Activated CD8-positive, alpha-beta T cell treated with anti-CD3 and anti-CD28 coated beads for 36 hours (primary cell): Measurements from ENCODE around the gene ADGRG1. TPM values are rescaled to one million over a fixed set of nuclear protein-coding genes. Genes with fewer than 3 reads are reported as not detected.

ENCODE experiments used
- ATAC-seq: fragments of 200-7000 bp; cut with Tn5 transposase; one replicate; pipeline ENCODE4 v1.10.0; 2021; ENCODE audit warnings: mild to moderate bottlenecking, moderate library complexity
- CTCF ChIA-PET: fragments of 350-600 bp; sonication (Branson Sonifier 250); formaldehyde crosslinking; loops from one replicate; lab custom pipeline; 2021; ENCODE audit warnings: antibody characterized with exemption; lab: Charles Lee
- POLR2A ChIA-PET: fragments of 350-600 bp; sonication (Branson Sonifier 250); formaldehyde crosslinking; loops from one replicate; lab custom pipeline; 2021; ENCODE audit warnings: antibody characterized with exemption; lab: Charles Lee
- DNase-seq: peaks from one replicate; pipeline ENCODE4 v3.0.0-alpha.2; 2020
- H3K27ac Mint-ChIP-seq: one replicate; pipeline ENCODE4 v1.8.0; 2021; ENCODE audit warnings: mild to moderate bottlenecking, mixed read lengths
- H3K27me3 Mint-ChIP-seq: one replicate; pipeline ENCODE4 v1.8.0; 2021; ENCODE audit warnings: mixed read lengths
- H3K36me3 Mint-ChIP-seq: one replicate; pipeline ENCODE4 v1.8.0; 2021; ENCODE audit warnings: low read depth, mixed read lengths
- H3K4me1 Mint-ChIP-seq: one replicate; pipeline ENCODE4 v1.8.0; 2021; ENCODE audit warnings: low read depth, mixed read lengths
- H3K4me3 Mint-ChIP-seq: one replicate; pipeline ENCODE4 v1.8.0; 2021; ENCODE audit warnings: mild to moderate bottlenecking, moderate library complexity, mixed read lengths
- H3K9me3 Mint-ChIP-seq: one replicate; pipeline ENCODE4 v1.8.0; 2021; ENCODE audit warnings: mixed read lengths
- CTCF ChIP-seq: fragments of 200-600 bp; IDR thresholded peaks from one replicate; pipeline ENCODE4 v1.8.0; 2022; ENCODE audit warnings: antibody characterized with exemption, mild to moderate bottlenecking
- intact Hi-C: fragments of 100-400 bp; cut with micrococcal nuclease; formaldehyde crosslinking; loops from one replicate; pipeline ENCODE4 v1.10.0; 2022
- total RNA-seq, 2 experiments: library from RNA; stranded (reverse); gene quantifications; one replicate each; pipeline ENCODE4 v1.2.3, GENCODE V29; 2021

ADGRG1 gene
- total RNA-seq, 2 experiments from 2014 or later: 4.9 to 8.5 TPM

DNA sequence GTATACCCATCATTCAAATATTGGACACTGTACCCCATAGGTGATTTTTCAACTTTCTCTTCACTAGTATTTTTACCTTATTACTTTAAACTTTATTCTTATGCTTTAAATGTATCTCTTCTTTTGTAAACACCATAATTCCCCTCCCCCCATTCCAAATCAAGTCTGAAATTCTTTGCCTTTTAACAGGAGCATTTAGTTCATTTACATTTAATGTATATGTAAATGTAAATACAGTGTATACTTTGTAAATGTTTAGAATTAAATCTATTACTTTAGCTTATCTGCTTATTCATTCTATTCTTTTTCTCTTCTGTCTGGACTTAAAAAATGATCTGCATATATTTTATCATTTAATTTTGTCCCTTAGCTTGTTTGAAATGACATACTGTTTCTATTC, 30.0 kb upstream of the ADGRG1 start:
- Mint-ChIP-seq H3K36me3 (peaks cover 35% of the 10 kb centered on the region), H3K4me1 (peaks cover 52% of the 10 kb centered on the region), H3K9me3 (peaks cover 23% of the 10 kb centered on the region), H3K27ac (no peak overlapping the region), H3K27me3 (no peaks in the 10 kb centered on the region), H3K4me3 (no peak overlapping the region)
- no peak for TF ChIP-seq CTCF
- ChIA-PET CTCF (interaction anchor here (0.9 to 8.7 kb wide), 4 partner anchors 11 to 50 kb away, joined by 3 to 127 read pairs (median 24); no protein-coding TSS in a partner anchor), POLR2A (no interaction called here)
- ATAC-seq (no peak), DNase-seq (no peak)
- intact Hi-C loops: no loop called here

DNA sequence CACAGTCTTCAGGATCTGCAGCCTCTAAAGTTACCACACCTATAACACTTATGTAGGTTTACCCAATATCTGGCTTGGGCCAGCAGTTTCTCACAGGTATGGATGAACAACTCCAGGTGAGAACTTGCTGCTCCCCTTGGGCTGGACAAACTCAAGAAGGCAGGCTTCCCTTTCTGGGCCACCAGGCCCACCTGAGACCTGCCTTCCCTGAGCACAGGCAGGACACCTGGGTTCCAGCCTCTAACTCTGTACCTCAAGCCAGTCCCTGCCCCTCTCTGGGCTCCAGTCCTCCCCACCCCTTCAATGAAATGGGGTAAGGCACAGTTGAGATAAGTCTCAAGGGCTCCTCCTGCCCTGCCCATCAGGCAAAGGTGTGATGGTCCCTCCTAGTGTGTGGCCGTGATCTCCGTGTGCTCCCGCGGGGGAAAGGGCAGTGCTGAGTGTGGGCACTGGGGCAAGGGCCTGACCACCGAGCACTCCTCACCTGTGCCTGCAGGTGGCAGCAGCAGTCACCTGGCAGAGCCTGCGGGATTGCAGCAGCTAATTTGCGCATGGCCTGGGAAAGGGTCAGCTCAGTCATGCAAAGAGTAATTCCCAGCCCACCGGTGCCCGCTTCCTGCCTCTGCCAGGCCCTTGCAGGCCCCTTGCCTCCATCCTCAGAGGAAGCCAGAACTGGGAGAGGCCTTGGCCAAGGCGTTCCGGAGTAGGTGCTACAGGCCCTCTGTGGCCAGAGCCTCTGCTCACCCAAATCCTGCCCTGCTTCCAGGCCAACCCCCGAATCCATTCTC, 28.2 kb upstream of the ADGRG1 start:
- DNase-seq (peak; percentile 61), ATAC-seq (peak; percentile 19)
- H3K27ac Mint-ChIP-seq: peak overlapping the region; percentile 71
- no peaks in the 10 kb centered on the region for H3K27me3 Mint-ChIP-seq
- ChIA-PET POLR2A (interaction anchor here (1.1 to 3.7 kb wide), 4 partner anchors 8 to 52 kb away, joined by 3 to 44 read pairs (median 23); no protein-coding TSS in a partner anchor), CTCF (interaction anchor here (0.6 to 8.7 kb wide), 12 partner anchors 9 to 48 kb away, joined by 3 to 127 read pairs (median 4); partner anchors contain the start of gene ADGRG1)
- H3K9me3 Mint-ChIP-seq: peaks cover 18% of the 10 kb centered on the region
- peaks cover 57% of the 10 kb centered on the region for H3K4me1 Mint-ChIP-seq
- peaks cover 27% of the 10 kb centered on the region for H3K36me3 Mint-ChIP-seq
- H3K4me3 Mint-ChIP-seq: no peak overlapping the region
- peak; percentile 81 for TF ChIP-seq CTCF
- intact Hi-C loops: loop anchor here (10.0 kb wide), 1 partner anchor 135 kb away; the partner anchor contains the start of gene KATNB1

- peaks cover 58% of the 10 kb centered on the region for H3K4me1 Mint-ChIP-seq
- DNase-seq: no peak
Measured at GRCh38 chr16:57600952-57601580, 27.4 kb upstream of the ADGRG1 start.

GRCh38 chr16:57601801-57602478, 26.5 kb upstream of the ADGRG1 start:
- Mint-ChIP-seq H3K9me3 (peaks cover 10% of the 10 kb centered on the region), H3K27ac (peak overlapping the region; percentile 97), H3K27me3 (no peaks in the 10 kb centered on the region), H3K4me3 (peak overlapping the region; percentile 46), H3K4me1 (peaks cover 58% of the 10 kb centered on the region), H3K36me3 (peaks cover 16% of the 10 kb centered on the region)
- no peak for TF ChIP-seq CTCF
- ChIA-PET POLR2A (interaction anchor here (0.8 to 3.7 kb wide), 13 partner anchors 8 to 155 kb away, joined by 3 to 44 read pairs (median 5); partner anchors contain the start of genes CIAPIN1 and COQ9), CTCF (interaction anchor here (0.6 to 8.7 kb wide), 16 partner anchors 8 to 134 kb away, joined by 3 to 127 read pairs (median 4); partner anchors contain the start of gene KATNB1)
- ATAC-seq (peak; percentile 87), DNase-seq (peak; percentile 90)
- intact Hi-C loops: loop anchor here (10.0 kb wide), 1 partner anchor 133 kb away; the partner anchor contains the start of gene KATNB1

More at GRCh38 chr16:57600952-57601580, 27.4 kb upstream of the ADGRG1 start:
- TF ChIP-seq CTCF: no peak
- ATAC-seq: no peak
- POLR2A ChIA-PET: interaction anchor here (1.1 to 3.7 kb wide), 9 partner anchors 9 to 64 kb away, joined by 3 to 44 read pairs (median 5); no protein-coding TSS in a partner anchor
- CTCF ChIA-PET: interaction anchor here (0.6 to 8.7 kb wide), 17 partner anchors 9 to 134 kb away, joined by 3 to 127 read pairs (median 4); partner anchors contain the start of genes ADGRG1 and KATNB1
- intact Hi-C loops: loop anchor here (10.0 kb wide), 1 partner anchor 134 kb away; the partner anchor contains the start of gene KATNB1
- H3K4me3 Mint-ChIP-seq: peak overlapping the region; percentile 24
- H3K9me3 Mint-ChIP-seq: peaks cover 12% of the 10 kb centered on the region
- H3K27ac Mint-ChIP-seq: peak overlapping the region; percentile 97
- no peaks in the 10 kb centered on the region for H3K27me3 Mint-ChIP-seq
- peaks cover 21% of the 10 kb centered on the region for H3K36me3 Mint-ChIP-seq
